K562 (cell line): Measurements from ENCODE around the gene RRAGD. TPM values are rescaled to one million over a fixed set of nuclear protein-coding genes. Genes with fewer than 3 reads are reported as not detected.

Experiments used
- CHCHD3 ChIP-seq: fragments of 250-450 bp; sonication (Bioruptor Pico); IDR thresholded peaks from 2 replicates; pipeline ENCODE4 v2.1.2; 2022; ENCODE audit warnings: mild to moderate bottlenecking
- CXXC5 ChIP-seq: fragments of 250-450 bp; sonication (Bioruptor Pico); IDR thresholded peaks from 2 replicates; pipeline ENCODE4 v1.8.0; 2022; ENCODE audit warnings: inconsistent platforms, mild to moderate bottlenecking, moderate library complexity
- EP400 ChIP-seq: fragments of 450-650 bp; IDR thresholded peaks from 2 replicates; pipeline ENCODE4 v1.6.1; 2017; ENCODE audit warnings: antibody characterized with exemption, mild to moderate bottlenecking, moderate library complexity
- ESRRA ChIP-seq: fragments of 450-650 bp; IDR thresholded peaks from 2 replicates; pipeline ENCODE4 v1.6.1; 2014; ENCODE audit warnings: low read depth, mild to moderate bottlenecking, moderate library complexity, borderline replicate concordance
- FIP1L1 ChIP-seq: fragments of 200-400 bp; formaldehyde crosslinking; IDR thresholded peaks from 2 replicates; pipeline ENCODE4 v1.6.1; 2018; ENCODE audit warnings: mild to moderate bottlenecking, low read depth, low read length; ENCODE audit not compliant: poor library complexity, severe bottlenecking
- HNRNPK ChIP-seq: fragments of 200-400 bp; formaldehyde crosslinking; IDR thresholded peaks from one replicate; pipeline ENCODE4 v1.6.1; 2018; ENCODE audit warnings: mild to moderate bottlenecking, low read depth, low read length; ENCODE audit not compliant: poor library complexity, severe bottlenecking
- JUN ChIP-seq, 2 experiments: sonication (generic) in 1 of 2; formaldehyde crosslinking in 1 of 2; IDR thresholded peaks; 2 replicates each; pipeline versions ENCODE4 v1.6.1 to v1.8.0; 2012 to 2022; ENCODE audit warnings: borderline replicate concordance in 2 of 2, mild to moderate bottlenecking in 2 of 2, improper control_type of control experiment in 1 of 2, low read depth in 1 of 2, low read length in 1 of 2, missing genetic modification reagents in 1 of 2
- MLLT1 ChIP-seq, 2 experiments: fragments of 450-650 bp; IDR thresholded peaks; 2 replicates each; pipeline ENCODE4 v1.6.1; 2016
- MTF1 ChIP-seq: fragments of 250-450 bp; sonication (Bioruptor Pico); IDR thresholded peaks from 2 replicates; pipeline ENCODE4 v1.9.0; 2021; ENCODE audit warnings: moderate library complexity, mild to moderate bottlenecking, inconsistent platforms, borderline replicate concordance
- NEUROD1 ChIP-seq: fragments of 150-350 bp; IDR thresholded peaks from 2 replicates; pipeline ENCODE4 v1.6.1; 2014; ENCODE audit warnings: borderline replicate concordance, low read length, low read depth; ENCODE audit not compliant: partially characterized antibody
- NR2C2 ChIP-seq, 2 experiments: fragments of 200-800 bp in 1 of 2; sonication (Bioruptor generic) in 1 of 2; sonication (generic) in 1 of 2; formaldehyde crosslinking in 1 of 2; IDR thresholded peaks; 2 replicates each; pipeline versions ENCODE4 v1.6.1 to v1.8.0; 2016 to 2022; ENCODE audit warnings: mild to moderate bottlenecking in 1 of 2, missing compliant biosample characterization in 1 of 2, missing genetic modification characterization in 1 of 2, missing genetic modification reagents in 1 of 2
- POLR2AphosphoS5 ChIP-seq: IDR thresholded peaks from 2 replicates; pipeline ENCODE4 v1.6.1; 2011; ENCODE audit warnings: mild to moderate bottlenecking, low read depth, low read length, moderate library complexity; ENCODE audit not compliant: control insufficient read depth, insufficient read depth
- POLR2H ChIP-seq: IDR thresholded peaks from 2 replicates; pipeline ENCODE4 v1.6.1; 2016; ENCODE audit warnings: missing genetic modification characterization, low read depth, mild to moderate bottlenecking, control low read depth, missing compliant biosample characterization, moderate library complexity
- ZNF431 ChIP-seq: sonication (generic); formaldehyde crosslinking; IDR thresholded peaks from 2 replicates; pipeline ENCODE4 v1.8.0; 2022; ENCODE audit warnings: mild to moderate bottlenecking, missing genetic modification reagents
- ZZZ3 ChIP-seq: fragments of 450-650 bp; IDR thresholded peaks from 2 replicates; pipeline ENCODE4 v1.6.1; 2016; ENCODE audit warnings: antibody characterized with exemption, mild to moderate bottlenecking, moderate library complexity
- polyA plus RNA-seq, 8 experiments: library from polyadenylated mRNA; depleted of rRNA in 4 of 8; stranded (reverse) in 5 of 8; unstranded in 3 of 8; fragments of >200 nt; fragmentation: Nextera tagmentation in 2 of 8; fragmentation: Illumina TruSeq in 1 of 8; extraction: Ambion mirVana in 2 of 8; extraction: Trizol in 1 of 8; gene quantifications; 2 replicates each; pipeline versions ENCODE4 v1.2.1 to v1.2.3, GENCODE V29; 2011 to 2014; ENCODE audit warnings: inconsistent platforms in 1 of 8, missing spikeins in 1 of 8
- total RNA-seq, 7 experiments: library from RNA; depleted of rRNA in 6 of 7; stranded (reverse); fragments of >200 nt in 6 of 7; fragmentation: Illumina TruSeq in 2 of 7; extraction: Trizol in 2 of 7; gene quantifications; 2 replicates each; pipeline versions ENCODE4 v1.2.1 to v1.2.3, GENCODE V29; 2011 to 2021; ENCODE audit warnings: low replicate concordance in 1 of 7
- TF ChIP-seq, protein P1 (sequence below): conservative IDR thresholded peaks from 2 replicates; pipeline ENCODE4 v1.6.1; 2011; ENCODE audit warnings: low read depth, mild to moderate bottlenecking, low read length; ENCODE audit not compliant: control insufficient read depth
- TF ChIP-seq, protein P2 (sequence below): fragments of 450-650 bp; IDR thresholded peaks from 2 replicates; pipeline ENCODE4 v1.7.1; 2018; ENCODE audit warnings: mild to moderate bottlenecking, low read depth; ENCODE audit not compliant: partially characterized antibody
- TF ChIP-seq, protein P3 (sequence below): fragments of 450-650 bp; formaldehyde crosslinking; IDR thresholded peaks from 2 replicates; pipeline ENCODE4 v1.4.0; 2020; ENCODE audit warnings: mild to moderate bottlenecking, moderate library complexity

The RRAGD gene
- total and polyA plus RNA-seq, 9 of the 15 experiments (the other 6 are each of a cell fraction or from before 2014, with no cell fraction given) = 0.03 to 0.07 (median 0.04) TPM; not detected in 6

GRCh38 chr6:89352278-89353117, 59.6 kb downstream of the RRAGD start, which contains the start of gene UBE2J1 (continued):
- no peak for TF ChIP-seq JUN (IDR thresholded peaks at IDR 0.05; ENCODE audit: borderline replicate concordance, low read depth, low read length)
- 0 out of 2 replicates have a peak, but pooled peaks have one; percentile 34 for TF ChIP-seq JUN (CRISPR knock-in tag; IDR thresholded peaks at IDR 0.05; ENCODE audit: borderline replicate concordance)
- peak; percentile 51 for TF ChIP-seq ZNF431 (CRISPR knock-in tag)
- TF ChIP-seq MLLT1 (IDR thresholded peaks at IDR 0.05) = no peak; a peak in 1 of 4 replicates
- TF ChIP-seq CHCHD3 (CRISPR knock-in tag) = no peak
- peak; percentile 48 for TF ChIP-seq NEUROD1
- peak; percentile 70 for TF ChIP-seq POLR2AphosphoS5
- TF ChIP-seq MTF1 = no peak
- TF ChIP-seq FIP1L1 = peak; percentile 95
- TF ChIP-seq, protein P1, sequence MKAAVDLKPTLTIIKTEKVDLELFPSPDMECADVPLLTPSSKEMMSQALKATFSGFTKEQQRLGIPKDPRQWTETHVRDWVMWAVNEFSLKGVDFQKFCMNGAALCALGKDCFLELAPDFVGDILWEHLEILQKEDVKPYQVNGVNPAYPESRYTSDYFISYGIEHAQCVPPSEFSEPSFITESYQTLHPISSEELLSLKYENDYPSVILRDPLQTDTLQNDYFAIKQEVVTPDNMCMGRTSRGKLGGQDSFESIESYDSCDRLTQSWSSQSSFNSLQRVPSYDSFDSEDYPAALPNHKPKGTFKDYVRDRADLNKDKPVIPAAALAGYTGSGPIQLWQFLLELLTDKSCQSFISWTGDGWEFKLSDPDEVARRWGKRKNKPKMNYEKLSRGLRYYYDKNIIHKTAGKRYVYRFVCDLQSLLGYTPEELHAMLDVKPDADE = peak; percentile 56; the same call in 1 of the 2 replicates
- TF ChIP-seq, protein P2, sequence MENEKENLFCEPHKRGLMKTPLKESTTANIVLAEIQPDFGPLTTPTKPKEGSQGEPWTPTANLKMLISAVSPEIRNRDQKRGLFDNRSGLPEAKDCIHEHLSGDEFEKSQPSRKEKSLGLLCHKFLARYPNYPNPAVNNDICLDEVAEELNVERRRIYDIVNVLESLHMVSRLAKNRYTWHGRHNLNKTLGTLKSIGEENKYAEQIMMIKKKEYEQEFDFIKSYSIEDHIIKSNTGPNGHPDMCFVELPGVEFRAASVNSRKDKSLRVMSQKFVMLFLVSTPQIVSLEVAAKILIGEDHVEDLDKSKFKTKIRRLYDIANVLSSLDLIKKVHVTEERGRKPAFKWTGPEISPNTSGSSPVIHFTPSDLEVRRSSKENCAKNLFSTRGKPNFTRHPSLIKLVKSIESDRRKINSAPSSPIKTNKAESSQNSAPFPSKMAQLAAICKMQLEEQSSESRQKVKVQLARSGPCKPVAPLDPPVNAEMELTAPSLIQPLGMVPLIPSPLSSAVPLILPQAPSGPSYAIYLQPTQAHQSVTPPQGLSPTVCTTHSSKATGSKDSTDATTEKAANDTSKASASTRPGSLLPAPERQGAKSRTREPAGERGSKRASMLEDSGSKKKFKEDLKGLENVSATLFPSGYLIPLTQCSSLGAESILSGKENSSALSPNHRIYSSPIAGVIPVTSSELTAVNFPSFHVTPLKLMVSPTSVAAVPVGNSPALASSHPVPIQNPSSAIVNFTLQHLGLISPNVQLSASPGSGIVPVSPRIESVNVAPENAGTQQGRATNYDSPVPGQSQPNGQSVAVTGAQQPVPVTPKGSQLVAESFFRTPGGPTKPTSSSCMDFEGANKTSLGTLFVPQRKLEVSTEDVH = no peak
- peak; percentile 57; the same call in 1 of the 2 replicates for TF ChIP-seq ESRRA
- TF ChIP-seq NR2C2 (CRISPR knock-in tag; IDR thresholded peaks at IDR 0.05) = no peak; the same call in 1 of the 2 replicates
- peak; percentile 93 for TF ChIP-seq NR2C2 (tag; IDR thresholded peaks at IDR 0.05)
- TF ChIP-seq HNRNPK = no peak
- peak; percentile 76 for TF ChIP-seq CXXC5 (CRISPR knock-in tag)
- TF ChIP-seq EP400 = peak; percentile 84
- TF ChIP-seq ZZZ3 = no peak
- TF ChIP-seq, protein P3, sequence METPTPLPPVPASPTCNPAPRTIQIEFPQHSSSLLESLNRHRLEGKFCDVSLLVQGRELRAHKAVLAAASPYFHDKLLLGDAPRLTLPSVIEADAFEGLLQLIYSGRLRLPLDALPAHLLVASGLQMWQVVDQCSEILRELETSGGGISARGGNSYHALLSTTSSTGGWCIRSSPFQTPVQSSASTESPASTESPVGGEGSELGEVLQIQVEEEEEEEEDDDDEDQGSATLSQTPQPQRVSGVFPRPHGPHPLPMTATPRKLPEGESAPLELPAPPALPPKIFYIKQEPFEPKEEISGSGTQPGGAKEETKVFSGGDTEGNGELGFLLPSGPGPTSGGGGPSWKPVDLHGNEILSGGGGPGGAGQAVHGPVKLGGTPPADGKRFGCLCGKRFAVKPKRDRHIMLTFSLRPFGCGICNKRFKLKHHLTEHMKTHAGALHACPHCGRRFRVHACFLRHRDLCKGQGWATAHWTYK = no peak
- peak; percentile 84 for TF ChIP-seq POLR2H
